ENCODE measurements around the gene LRIG1. TPM values are rescaled to one million over a fixed set of nuclear protein-coding genes. Genes with fewer than 3 reads are reported as not detected.

The LRIG1 gene
- total RNA-seq, 1 experiment from 2014 or later: 14.7 TPM

- CTCF ChIA-PET: no interaction called here
- intact Hi-C loops (cut with micrococcal nuclease; ENCODE audit: unreplicated experiment): loop anchor here (10.0 kb wide), 1 partner anchor 399 kb away; no protein-coding TSS in a partner anchor
- no peaks in the 10 kb centered on the region for H3K36me3 Mint-ChIP-seq (ENCODE audit: insufficient read depth, unreplicated experiment)
- no peak overlapping the region for H3K27ac Mint-ChIP-seq (ENCODE audit: unreplicated experiment)
- no peak for DNase-seq
- no peak for TF ChIP-seq CTCF (IDR thresholded peaks at IDR 0.05; ENCODE audit: unreplicated experiment)
- H3K4me1 Mint-ChIP-seq (ENCODE audit: low read depth, unreplicated experiment): peaks cover 15% of the 10 kb centered on the region
- H3K27me3 Mint-ChIP-seq (ENCODE audit: unreplicated experiment): no peaks in the 10 kb centered on the region
- H3K9me3 Mint-ChIP-seq (ENCODE audit: low read depth, unreplicated experiment): no peaks in the 10 kb centered on the region
- BruUV-seq (replicated peaks): no TSS peak
- H3K4me3 Mint-ChIP-seq (ENCODE audit: low read depth, unreplicated experiment): no peak overlapping the region
Observed at GRCh38 chr3:66486202-66486601, 14.6 kb downstream of the LRIG1 start.

- H3K36me3 Mint-ChIP-seq (ENCODE audit: insufficient read depth, unreplicated experiment): no peaks in the 10 kb centered on the region
- H3K4me3 Mint-ChIP-seq (ENCODE audit: low read depth, unreplicated experiment): no peak overlapping the region
- no peak for TF ChIP-seq CTCF (IDR thresholded peaks at IDR 0.05; ENCODE audit: unreplicated experiment)
- intact Hi-C loops (cut with micrococcal nuclease; ENCODE audit: unreplicated experiment): loop anchor here (10.0 kb wide), 1 partner anchor 399 kb away; no protein-coding TSS in a partner anchor
- no peaks in the 10 kb centered on the region for H3K27me3 Mint-ChIP-seq (ENCODE audit: unreplicated experiment)
- no TSS peak for BruUV-seq (replicated peaks)
- H3K4me1 Mint-ChIP-seq (ENCODE audit: low read depth, unreplicated experiment): peaks cover 23% of the 10 kb centered on the region
- CTCF ChIA-PET: no interaction called here
- H3K27ac Mint-ChIP-seq (ENCODE audit: unreplicated experiment): no peak overlapping the region
- DNase-seq: no peak
- H3K9me3 Mint-ChIP-seq (ENCODE audit: low read depth, unreplicated experiment): no peaks in the 10 kb centered on the region
Observed at GRCh38 chr3:66485291-66485968, 15.4 kb downstream of the LRIG1 start.

DNA sequence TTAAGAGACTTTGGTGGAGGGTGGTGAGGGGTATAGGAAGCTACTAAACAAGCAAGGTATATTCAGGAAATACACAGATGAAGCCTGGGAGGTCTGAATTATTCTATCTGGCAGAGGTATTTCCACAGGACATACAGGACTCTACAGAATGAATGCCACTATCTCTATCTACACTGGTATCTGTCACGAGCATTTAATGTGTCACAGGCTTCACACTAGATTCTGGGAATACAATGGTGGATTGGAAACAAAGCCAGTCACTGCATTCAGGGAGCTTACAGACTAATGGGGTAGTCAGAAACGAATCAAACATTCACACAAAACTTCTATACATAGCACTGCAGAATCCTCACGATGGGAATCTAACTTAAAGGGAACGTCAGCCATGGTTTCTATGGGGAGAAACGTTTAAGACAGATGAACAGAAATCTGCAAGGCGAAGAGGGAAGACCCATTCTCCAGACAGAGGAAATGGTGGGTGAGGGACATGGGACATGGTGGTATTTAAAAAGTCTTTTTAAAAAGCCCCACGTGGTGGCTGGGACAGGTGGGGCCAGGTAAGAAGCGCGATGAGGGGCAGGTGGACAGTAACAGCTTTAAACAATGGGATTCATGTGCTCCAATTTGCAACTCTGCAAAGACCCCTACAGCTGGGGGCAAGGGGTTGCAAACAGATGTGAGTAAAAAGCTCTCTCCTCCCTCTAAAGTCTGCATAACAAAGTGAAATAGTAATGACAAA, 16.5 kb downstream of the LRIG1 start:
- Mint-ChIP-seq H3K27ac (ENCODE audit: unreplicated experiment) (no peak overlapping the region), H3K9me3 (ENCODE audit: low read depth, unreplicated experiment) (no peaks in the 10 kb centered on the region), H3K36me3 (ENCODE audit: insufficient read depth, unreplicated experiment) (no peaks in the 10 kb centered on the region), H3K4me3 (ENCODE audit: low read depth, unreplicated experiment) (no peak overlapping the region), H3K4me1 (ENCODE audit: low read depth, unreplicated experiment) (peaks cover 34% of the 10 kb centered on the region), H3K27me3 (ENCODE audit: unreplicated experiment) (no peaks in the 10 kb centered on the region)
- no TSS peak for BruUV-seq (replicated peaks)
- no peak for DNase-seq
- CTCF ChIA-PET: no interaction called here
- TF ChIP-seq CTCF (IDR thresholded peaks at IDR 0.05; ENCODE audit: unreplicated experiment): no peak
- intact Hi-C loops (cut with micrococcal nuclease; ENCODE audit: unreplicated experiment): loop anchor here (5.0 to 10.0 kb wide), 2 partner anchors 323 to 401 kb away; no protein-coding TSS in a partner anchor

GRCh38 chr3:66483409-66483906, 17.4 kb downstream of the LRIG1 start:
- CTCF ChIA-PET: no interaction called here
- Mint-ChIP-seq H3K27me3 (ENCODE audit: unreplicated experiment) (no peaks in the 10 kb centered on the region), H3K4me3 (ENCODE audit: low read depth, unreplicated experiment) (no peak overlapping the region), H3K4me1 (ENCODE audit: low read depth, unreplicated experiment) (peaks cover 41% of the 10 kb centered on the region), H3K27ac (ENCODE audit: unreplicated experiment) (no peak overlapping the region), H3K36me3 (ENCODE audit: insufficient read depth, unreplicated experiment) (no peaks in the 10 kb centered on the region), H3K9me3 (ENCODE audit: low read depth, unreplicated experiment) (no peaks in the 10 kb centered on the region)
- DNase-seq: no peak
- no TSS peak for BruUV-seq (replicated peaks)
- no peak for TF ChIP-seq CTCF (IDR thresholded peaks at IDR 0.05; ENCODE audit: unreplicated experiment)
- intact Hi-C loops (cut with micrococcal nuclease; ENCODE audit: unreplicated experiment): loop anchor here (5.0 to 10.0 kb wide), 2 partner anchors 324 to 401 kb away; no protein-coding TSS in a partner anchor

Data from Calu3 (cell line).